SIG-M5 treated with dmso at 0.1 percent for 504 hours (cell line): ENCODE results near the gene RPL9.
A peak's percentile ranks its signal among the peaks of the same experiment; 100 is the strongest.
"Not testable (repeated sequence)": the region's sequence is repeated elsewhere in the genome, so short reads cannot be mapped to it uniquely, and the experiment has no call there.

ENCODE experiments used
- DNase-seq: peaks from one replicate; lab custom pipeline; 2025; ENCODE audit not compliant: unreplicated experiment; lab: John Stamatoyannopoulos, UW

Gene RPL9

GRCh38 chr4:39467464-39467863 is 8.7 kb upstream of the RPL9 start:
- no peak for DNase-seq

- DNase-seq: no peak
These were observed 8.0 kb upstream of the RPL9 start for GRCh38 chr4:39466747-39467146.

GRCh38 chr4:39464886-39465501 is 6.3 kb upstream of the RPL9 start:
- peak; percentile 65 for DNase-seq

GRCh38 chr4:39458161-39458504 is 589 bp downstream of the RPL9 start:
- DNase-seq: not testable (repeated sequence)

GRCh38 chr4:39456946-39457763 is 1.6 kb downstream of the RPL9 start:
- DNase-seq: no peak

GRCh38 chr4:39455486-39455885 is 3.2 kb downstream of the RPL9 start:
- DNase-seq: no peak

- DNase-seq: no peak
These were observed 5.0 kb downstream of the RPL9 start for GRCh38 chr4:39453738-39454137.

GRCh38 chr4:39452860-39453587 is 5.7 kb downstream of the RPL9 start:
- no peak for DNase-seq

GRCh38 chr4:39452153-39452859 is 6.4 kb downstream of the RPL9 start:
- DNase-seq: no peak

GRCh38 chr4:39451423-39452023 is 7.2 kb downstream of the RPL9 start:
- DNase-seq: no peak

- no peak for DNase-seq
These were observed 8.1 kb downstream of the RPL9 start for GRCh38 chr4:39450618-39451017.

- no peak for DNase-seq
These were observed 11.7 kb downstream of the RPL9 start for GRCh38 chr4:39446842-39447573.

GRCh38 chr4:39446483-39446841 is 12.3 kb downstream of the RPL9 start:
- no peak for DNase-seq

GRCh38 chr4:39442998-39443397 is 15.7 kb downstream of the RPL9 start:
- no peak for DNase-seq

- no peak for DNase-seq
These were observed 17.1 kb downstream of the RPL9 start for GRCh38 chr4:39441593-39441992.

GRCh38 chr4:39435659-39436563 is 22.8 kb downstream of the RPL9 start:
- DNase-seq: no peak

GRCh38 chr4:39433878-39434492 is 24.7 kb downstream of the RPL9 start:
- no peak for DNase-seq

- no peak for DNase-seq
These were observed 29.0 kb downstream of the RPL9 start for GRCh38 chr4:39429476-39430334.
